Glomerular visceral epithelial cell (primary cell): ENCODE measurements around the gene PLXDC2.
"Not testable (repeated sequence)": the region's sequence is repeated elsewhere in the genome, so short reads cannot be mapped to it uniquely, and the experiment has no call there.

Experiments
- DNase-seq: peaks from one replicate; pipeline ENCODE4 v3.0.0-alpha.2; 2016; ENCODE audit errors: extremely low spot score

The PLXDC2 gene

DNA sequence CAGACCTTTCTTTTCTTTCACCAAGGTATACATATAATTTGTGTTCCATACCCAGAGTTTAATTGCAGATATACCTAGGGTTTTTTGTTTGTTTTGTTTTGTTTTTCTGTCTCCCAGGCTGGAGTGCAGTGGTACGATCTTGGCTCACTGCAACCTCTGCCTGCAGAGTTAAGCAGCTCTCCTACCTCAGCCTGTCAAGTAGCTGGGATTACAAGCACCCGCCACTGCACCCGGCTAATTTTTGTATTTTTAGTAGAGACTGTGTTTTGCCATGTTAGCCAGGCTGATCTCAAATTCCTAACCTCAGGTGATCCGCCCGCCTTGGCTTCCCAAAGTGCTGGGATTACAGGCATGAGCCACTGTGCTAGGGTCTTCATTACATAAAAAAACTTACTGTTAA lies 228.9 kb downstream of the PLXDC2 start:
- DNase-seq, result not testable (repeated sequence)

DNA sequence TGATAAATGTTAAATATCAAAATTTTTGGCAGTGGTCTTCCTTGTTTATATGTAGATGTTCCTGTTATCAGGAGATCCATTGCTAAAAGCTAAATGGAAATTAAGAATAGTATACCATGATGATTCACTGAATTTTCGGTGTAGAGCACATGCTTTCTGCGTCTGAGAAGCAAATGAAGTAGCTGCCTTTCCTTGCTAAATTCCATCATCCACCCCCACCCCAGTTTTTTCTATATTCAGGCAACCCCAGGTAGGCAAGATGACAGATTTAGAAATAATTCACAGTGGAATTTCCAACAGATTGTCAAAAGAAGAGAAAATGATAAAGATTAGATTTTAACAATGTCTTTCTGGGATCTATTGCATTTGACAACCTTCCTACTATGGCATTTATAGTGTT lies 231.9 kb downstream of the PLXDC2 start:
- no peak for DNase-seq

DNA sequence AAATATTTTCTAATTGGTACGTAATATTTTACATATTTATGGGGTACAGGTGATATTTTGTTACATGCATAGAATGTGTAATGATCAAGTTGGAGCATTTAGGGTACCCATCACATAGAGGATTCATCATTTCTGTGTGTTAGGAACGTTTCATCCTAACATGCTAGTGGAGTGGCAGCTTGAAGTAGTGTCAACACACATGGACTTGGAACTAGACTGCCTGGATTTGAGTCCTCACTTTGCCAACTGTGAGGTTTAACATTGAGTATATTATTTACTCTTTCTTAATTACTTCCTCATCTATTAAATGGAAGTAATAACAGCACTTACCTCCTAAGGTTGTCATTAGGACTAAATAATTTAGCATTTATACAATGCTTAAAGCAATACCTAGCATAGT lies 241.9 kb downstream of the PLXDC2 start:
- no peak for DNase-seq

DNA sequence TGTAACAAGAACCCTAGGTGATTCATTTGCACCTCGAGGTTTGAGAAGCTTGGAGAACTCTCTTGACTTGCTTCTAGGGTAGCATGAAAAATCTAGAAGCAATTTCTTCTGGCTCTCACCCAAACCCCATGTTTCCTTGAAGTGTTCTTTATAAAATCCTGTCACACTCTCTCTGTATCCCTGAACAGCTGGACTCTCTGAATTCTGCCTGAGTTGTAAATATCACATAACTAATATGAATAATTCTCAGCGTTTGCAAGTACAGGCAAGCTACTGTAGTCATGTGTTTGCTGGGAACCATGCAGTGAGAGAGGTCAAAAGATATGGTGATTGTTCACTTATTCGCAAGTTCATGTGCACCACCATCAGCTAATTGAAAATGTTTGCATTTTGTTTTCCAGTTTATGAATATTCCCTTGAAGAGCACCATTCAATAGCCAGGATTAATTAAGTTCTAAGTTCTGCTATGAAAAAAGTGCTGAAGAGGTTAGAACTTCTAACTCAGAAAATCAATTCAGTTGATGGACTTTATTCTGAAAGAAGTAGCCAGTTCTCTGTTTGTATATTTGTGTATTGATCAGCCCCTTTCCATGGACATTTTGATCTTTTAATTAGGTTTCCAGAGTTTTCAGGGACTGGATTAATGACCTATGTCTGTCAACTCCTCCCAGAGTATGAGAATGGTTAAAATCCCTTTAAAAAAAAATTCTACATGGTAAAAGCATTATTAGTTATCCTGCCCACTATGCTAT lies 243.0 kb downstream of the PLXDC2 start:
- DNase-seq, result no peak

DNA sequence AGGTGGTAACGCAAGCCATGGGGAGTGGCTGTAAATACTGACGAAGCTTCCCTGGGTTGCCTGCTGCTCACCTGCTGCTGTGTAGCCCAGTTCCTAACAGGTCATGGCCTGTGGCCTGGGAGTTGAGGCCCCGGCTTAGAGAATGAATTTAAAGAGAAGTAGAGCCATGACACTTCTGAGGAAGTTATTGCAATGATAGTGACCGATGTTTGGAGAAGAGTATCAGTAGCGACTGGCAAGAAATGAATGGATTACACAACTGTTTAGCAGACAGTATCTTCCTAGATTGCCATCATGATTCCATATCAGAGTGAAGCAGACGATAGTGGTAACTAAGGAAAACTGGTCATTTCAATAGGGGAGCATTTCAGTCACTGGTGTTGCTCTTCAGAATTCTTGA lies 249.6 kb downstream of the PLXDC2 start:
- DNase-seq, result no peak

DNA sequence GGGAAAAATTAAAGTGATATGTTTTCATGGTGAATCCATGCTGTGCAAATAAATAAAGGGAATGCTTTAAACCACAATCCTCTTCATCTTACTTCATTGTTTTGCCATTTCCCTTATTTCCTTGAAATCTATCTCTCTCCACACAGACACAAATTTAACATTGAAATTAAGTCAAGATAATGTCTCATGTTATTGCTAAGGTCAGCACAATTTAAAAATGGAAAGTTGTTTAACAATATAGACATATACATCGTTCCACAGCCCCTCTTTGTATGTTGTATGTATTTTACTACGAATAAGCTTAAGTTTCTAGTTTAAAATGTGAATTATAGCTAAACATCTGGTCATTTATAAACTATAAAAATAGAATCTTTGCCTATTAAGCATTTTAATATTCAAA lies 256.9 kb downstream of the PLXDC2 start:
- DNase-seq, result no peak

DNA sequence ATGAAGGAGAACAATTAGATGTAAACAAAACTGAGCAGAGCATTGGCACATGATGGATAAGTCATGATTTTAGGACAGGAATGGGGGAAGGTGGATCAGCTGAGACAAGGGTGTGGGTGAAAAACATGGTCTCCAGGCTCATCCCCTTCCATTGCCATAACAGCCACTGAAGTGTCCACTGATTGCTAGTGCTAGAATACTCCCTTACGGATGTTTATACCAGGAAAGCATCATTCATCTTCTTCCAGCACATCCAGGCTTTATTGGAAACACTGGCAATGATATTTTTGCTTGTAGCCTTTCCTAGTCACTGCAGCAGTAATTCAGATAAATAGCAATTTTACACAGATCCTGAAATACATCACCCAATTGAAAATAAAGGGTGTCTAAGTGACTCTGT lies 259.5 kb downstream of the PLXDC2 start:
- no peak for DNase-seq

DNA sequence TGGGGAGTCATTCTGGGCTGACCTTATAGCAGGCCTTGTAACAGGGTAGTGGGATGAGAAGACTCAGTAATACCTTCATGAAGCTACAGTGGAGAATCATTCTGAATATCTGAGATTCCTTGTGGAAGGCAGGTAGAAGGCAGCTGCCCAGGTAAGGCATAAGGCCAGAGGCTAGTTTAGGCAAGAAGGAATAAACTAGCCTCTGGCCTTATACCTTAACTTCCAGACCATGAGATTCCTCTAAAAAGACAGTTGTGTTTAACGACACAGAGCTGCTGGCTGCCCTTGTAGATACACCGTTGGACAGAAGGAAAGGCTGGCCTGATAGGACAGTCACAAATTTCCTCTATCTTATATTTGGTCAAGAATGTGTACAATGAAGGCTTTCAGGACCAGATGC lies 268.2 kb downstream of the PLXDC2 start:
- DNase-seq, result no peak

DNA sequence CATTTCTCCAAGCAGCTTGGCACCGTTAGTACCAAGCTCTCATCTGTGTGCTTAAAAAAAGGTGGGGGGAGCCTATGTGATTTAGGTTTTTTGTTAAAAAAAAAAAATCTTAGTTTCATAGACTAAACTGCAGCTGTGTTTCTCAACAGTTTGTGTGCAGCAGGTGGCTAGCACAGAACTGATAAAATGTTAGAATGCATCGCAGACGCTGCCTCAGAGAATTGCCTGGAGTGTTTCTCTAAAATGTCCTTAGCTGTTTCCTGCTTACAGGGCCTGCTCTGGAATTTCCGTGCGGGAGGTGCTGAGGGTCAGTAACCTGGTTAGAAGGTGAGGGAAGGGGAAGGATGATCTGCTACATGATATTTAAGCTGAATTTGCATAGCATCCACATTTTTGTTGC lies 268.9 kb downstream of the PLXDC2 start:
- no peak for DNase-seq

DNA sequence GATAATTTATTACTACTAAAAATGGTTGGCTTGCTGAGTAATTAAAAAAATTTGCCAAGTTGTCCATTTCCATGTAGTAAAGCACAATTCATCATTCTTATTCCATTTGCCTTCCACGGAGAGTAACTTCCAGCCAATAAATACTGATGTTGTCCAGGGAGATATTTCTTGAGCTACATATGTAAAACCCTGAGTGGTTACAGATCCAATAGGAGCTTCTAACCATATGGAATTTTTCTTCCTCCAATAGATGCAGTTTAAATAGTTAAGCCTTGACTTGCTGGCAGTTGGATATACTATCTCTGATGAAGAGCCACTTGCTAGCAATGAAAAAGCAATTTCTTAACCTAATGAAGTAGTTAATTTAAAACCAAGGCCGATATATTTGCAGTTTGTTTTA lies 271.1 kb downstream of the PLXDC2 start:
- DNase-seq, result no peak

DNA sequence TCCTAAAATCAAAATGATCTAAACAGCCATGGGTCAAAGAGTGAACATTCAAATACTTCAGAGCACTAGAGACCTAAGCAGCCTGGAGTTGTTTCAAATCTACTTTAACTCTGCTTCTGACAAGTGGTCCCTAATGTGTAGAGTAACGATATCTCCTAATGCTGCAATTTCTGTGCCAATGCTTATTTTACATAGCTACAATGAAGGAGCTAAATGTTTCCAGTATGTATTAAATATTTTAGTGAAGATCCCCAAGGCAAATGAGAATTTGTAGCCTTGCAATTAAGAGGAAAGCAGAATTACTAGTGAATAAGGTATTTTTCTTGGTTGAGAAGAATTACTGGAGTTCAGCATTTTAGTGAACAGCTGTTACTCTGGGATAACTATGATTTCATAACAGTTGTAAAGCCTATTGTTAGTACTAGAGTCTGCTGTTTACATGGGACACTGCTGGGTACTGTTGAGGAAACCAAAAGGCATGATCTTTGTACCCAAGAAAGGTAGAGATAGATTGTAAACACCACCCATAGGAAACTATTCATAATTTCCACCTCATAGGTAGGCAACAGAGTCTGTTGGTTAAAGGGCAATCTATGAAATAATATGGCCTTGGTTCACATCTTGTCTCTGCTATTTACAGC lies 271.9 kb downstream of the PLXDC2 start:
- DNase-seq, result no peak

DNA sequence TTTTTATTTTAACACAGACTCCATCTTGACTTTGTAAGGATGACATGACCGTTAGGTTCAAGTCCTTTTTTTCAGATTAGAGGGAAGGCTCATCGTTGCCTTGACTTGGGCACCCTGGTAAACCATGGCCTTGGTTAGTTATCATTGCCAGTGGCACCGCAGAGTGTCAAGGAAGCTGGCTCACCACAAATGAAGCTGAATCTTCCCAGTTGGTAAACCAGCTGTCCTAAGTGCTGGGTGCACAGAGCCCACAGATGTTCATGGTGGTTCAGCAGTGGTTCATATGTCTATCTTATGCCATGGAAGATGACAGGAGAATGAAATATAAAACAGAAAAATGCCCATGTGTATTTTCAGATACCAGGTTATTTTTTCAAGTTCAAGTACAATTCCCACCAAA lies 273.6 kb downstream of the PLXDC2 start:
- DNase-seq, result no peak

DNA sequence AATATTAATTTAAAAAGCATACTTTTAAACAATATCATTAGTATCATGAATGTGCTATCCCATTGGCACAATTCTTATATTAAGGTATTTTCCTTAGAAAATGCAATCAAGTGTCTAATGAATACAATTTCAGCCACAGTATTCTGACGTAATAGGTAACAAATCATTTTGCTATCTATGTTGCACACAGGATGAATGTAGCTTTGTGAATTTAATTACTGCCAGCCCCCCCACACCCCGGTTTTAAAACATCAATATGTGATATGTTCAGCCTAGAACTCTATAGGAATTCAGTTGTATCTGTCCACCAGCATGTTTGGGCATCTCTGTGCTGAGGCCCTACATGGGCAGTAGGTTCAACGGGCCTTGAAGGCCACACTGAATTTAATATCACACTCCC lies 274.6 kb downstream of the PLXDC2 start:
- DNase-seq, result no peak

DNA sequence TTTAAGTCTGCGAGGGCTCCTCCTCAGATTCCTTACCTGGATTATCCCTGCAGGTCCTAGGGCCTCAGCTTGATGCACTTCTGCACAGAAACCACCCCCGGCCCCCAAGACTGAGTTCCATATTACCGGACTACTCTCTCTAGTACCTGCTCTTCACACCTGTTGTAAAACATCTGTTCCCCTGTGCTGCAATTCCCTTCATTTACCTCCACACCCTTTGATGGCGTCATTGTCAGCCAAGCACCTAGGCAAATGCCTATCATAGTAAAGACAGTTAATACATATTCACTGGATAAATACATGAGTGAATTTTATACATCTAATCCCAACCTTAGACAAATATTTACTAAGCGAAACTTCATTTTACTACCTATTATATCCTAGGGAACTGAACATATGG lies 275.5 kb downstream of the PLXDC2 start:
- DNase-seq, result no peak

DNA sequence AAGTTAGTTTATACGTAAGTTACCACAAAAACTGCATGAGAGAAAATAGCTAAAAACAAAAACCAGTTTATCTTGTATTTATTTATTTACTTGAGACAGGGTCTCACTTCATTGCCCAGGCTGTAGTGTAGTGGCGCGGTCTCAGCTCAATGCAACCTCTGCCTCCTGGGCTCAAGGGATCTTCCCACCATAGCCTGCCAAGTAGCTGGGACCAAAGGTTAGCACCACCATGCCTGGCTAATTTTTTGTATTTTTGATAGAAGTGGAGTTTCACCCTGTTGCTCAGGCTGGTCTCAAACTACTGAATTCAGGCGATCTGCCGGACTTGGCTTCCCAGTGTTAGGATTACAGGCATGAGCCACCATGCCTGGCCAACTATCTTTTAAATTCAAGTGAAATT lies 277.4 kb downstream of the PLXDC2 start:
- DNase-seq, result no peak

DNA sequence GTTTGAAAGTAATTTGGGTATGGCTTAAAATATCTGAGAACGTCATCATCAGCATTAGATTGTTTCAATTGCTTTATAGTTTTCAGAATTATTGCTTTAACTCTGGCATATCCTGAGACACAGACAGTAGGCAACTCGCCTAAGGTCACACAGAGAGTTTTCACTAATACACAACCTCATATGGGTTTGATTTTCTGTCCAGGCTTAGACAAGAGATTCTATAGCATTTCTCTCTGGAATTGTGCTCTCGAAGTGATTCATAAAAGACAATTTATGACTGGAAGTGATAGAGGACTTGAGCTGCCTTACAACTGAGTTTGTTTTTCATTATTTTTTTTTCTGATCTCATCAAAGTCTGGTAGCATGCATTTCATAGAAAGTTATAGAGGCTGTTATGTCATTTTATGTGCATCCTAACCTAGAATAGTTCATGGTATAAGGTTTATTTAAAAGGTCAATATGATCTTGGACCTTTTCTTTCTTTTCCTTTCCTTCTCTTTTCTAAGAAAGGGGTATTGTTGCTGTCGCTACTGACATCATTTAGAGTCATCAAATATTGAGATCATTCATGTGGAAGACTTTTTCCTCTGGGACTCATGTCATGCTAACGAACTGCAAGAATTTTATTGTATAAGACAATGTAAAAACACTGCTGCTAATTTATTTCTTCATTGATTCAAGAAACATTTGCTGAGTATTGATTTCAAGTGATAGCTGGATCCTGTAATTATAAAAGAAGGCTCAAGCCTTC lies 278.2 kb downstream of the PLXDC2 start:
- no peak for DNase-seq

DNA sequence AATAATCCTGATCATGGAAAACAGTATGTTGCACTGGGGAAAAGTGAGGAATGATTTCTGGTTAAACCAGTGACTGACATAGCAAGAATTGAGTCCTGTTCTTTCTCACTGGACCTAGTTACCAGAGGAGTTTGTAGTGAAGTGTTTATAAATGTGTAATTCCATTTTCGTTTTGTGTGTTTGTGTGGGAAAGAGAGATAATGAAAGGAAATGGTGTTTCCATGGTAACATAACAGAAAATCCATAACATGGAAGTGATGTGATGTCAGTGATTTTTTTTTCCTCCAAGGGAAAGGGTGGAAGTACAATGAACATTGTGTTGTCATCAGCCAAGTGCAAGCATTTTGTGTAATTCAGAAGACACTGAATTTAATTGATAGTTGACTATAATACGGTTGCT lies 283.9 kb downstream of the PLXDC2 start:
- DNase-seq, result no peak

DNA sequence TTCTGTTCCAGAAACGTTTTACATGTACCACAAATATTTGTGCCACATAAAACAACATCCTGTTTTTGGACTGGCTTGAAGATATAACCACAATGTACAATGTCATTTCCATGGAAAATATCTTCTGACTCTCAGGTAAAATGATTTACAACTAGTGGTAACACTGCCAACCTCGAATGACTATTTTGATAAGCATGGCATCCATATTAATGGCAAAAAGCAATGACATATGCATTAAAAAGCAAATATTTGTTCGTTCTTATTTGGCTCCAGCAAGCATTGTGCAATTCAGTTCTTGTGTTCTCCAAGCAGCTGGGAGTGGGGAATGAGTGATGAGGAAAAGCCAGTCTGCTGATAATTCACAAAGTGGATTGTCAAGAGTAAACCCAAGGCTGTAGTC lies 289.0 kb downstream of the PLXDC2 start:
- no peak for DNase-seq

DNA sequence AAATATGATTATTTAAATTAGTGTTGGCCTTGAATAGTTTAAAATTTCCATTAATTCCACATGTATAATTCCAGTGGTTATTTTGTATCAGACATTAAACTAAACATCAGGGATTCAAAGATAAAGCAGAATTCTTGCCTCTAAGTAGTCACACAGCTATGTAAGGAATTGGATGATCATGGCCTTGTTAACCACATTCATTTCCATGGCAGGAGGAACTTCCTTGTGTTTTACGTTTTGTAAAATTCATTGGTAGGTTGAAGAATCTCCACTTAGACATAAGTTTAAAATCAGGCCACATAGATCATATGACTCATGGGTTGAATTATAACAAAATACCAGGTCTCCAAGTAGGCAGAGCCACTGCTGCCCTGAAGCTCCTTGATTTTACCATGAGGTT lies 289.7 kb downstream of the PLXDC2 start:
- DNase-seq, result peak; percentile 24

DNA sequence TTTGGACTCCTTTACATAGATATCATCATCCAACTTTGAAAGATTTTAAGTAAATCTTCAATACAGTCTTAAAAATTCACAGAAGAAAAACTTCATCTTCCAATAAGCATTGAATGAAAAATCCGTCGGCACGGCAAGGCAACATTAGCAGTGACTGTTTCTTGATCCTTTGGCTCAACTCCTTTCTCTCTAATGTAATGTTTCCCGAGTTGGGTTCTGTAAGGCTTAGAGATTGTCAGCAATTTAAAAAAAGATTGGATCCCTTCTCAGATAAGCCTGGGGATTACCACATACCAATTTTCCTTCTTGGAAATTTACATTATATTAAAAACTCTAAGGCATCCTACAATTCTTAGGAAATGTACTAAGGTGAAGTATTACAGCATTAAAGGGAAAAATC lies 291.8 kb downstream of the PLXDC2 start:
- no peak for DNase-seq

DNA sequence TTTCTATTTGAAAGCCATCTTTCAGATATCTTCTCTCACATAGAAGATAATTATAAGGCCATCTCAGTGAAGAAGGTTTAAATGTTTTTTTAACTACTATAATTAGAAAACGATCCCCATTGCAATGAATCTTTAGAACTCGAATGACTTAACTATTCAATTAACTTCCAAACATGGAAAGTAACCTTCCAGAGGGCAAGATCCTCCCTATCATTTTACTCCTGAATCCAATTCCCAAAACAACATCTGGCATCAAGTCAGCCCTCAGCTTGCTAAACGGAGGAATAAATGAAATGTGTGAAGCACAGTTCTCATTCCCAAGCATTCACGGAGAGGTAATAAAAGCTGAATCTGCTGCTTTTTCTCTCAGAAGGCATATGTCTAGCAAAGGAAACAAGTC lies 293.4 kb downstream of the PLXDC2 start:
- DNase-seq, result no peak

DNA sequence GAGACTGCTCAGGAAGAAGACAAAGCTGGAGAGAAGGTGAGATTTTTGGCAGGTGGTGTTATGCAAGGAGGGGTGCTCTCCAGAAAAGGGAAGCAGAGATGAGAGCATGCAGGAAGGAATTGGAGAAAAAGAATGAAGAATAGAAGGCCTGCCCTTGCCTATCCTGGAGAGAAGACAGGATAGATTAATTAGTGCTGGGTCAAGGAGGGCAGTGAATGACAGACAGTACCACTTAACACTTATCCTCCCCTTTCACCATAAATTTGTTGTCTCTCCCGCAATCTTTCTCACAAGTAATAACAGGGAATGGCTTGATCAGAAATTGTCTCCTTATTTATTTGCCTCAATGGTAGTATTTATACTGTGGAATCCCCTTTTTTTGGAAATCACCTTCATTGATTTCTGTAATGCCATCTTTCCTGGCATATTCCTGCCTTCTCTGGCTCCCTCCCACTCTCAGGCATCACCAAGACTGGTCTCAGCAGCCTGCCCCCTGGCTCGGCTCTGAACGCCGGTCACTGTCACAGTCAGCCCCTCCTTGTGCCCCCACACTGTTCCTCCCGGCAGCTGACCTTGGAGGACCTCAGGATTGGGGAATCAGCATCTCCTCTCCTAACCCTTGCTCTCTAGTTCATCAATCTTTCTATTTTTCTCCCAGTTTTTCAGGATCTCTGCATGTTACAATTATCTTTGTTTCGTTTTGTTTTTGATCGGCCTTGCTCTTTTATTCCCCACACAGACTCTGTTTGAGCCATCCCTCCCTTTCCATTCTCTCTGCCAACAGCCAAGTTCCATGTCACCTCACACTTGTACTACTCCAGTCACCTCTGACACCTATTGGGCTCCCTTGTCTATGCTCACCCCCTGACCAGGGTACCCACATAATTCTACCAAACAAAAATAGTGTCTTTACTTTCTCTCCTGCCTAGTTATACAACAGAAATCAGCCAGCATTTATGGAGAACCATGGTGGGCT lies 294.2 kb downstream of the PLXDC2 start:
- no peak for DNase-seq
